NT2/D1 (cell line): ENCODE data around the gene RBMS2.

ENCODE experiments used
- DNase-seq: peaks from one replicate; pipeline ENCODE4 v3.0.0-alpha.2; 2011; ENCODE audit warnings: low read depth, low spot score
- H3K27me3 ChIP-seq: 2 replicates; pipeline ENCODE4 v1.6.0; 2011; ENCODE audit warnings: mild to moderate bottlenecking; ENCODE audit not compliant: insufficient read length, insufficient read depth
- H3K36me3 ChIP-seq: 2 replicates; pipeline ENCODE4 v1.6.1; 2011; ENCODE audit warnings: mild to moderate bottlenecking, low read length, mixed read lengths; ENCODE audit not compliant: insufficient read depth, insufficient read length
- H3K4me1 ChIP-seq: 2 replicates; pipeline ENCODE4 v1.5.1; 2011; ENCODE audit not compliant: insufficient read depth, insufficient read length
- H3K4me3 ChIP-seq: 2 replicates; pipeline ENCODE4 v1.5.1; 2011; ENCODE audit warnings: low read depth; ENCODE audit not compliant: insufficient read length
- H3K9ac ChIP-seq: 2 replicates; pipeline ENCODE4 v1.6.0; 2011; ENCODE audit warnings: low read depth; ENCODE audit not compliant: insufficient read length
- H3K9me3 ChIP-seq: 2 replicates; pipeline ENCODE4 v1.5.1; 2011; ENCODE audit warnings: mild to moderate bottlenecking, low read length; ENCODE audit not compliant: insufficient read depth
- SUZ12 ChIP-seq: IDR thresholded peaks from 2 replicates; pipeline ENCODE4 v1.6.1; 2011; ENCODE audit not compliant: insufficient read length, insufficient read depth; ENCODE audit errors: extremely low read depth
- YY1 ChIP-seq: IDR thresholded peaks from 2 replicates; pipeline ENCODE4 v1.6.1; 2011; ENCODE audit not compliant: insufficient read length, insufficient read depth
- ZNF274 ChIP-seq: IDR thresholded peaks from 2 replicates; pipeline ENCODE4 v1.6.1; 2011; ENCODE audit warnings: mild to moderate bottlenecking, low read depth, low read length

Gene RBMS2

DNA sequence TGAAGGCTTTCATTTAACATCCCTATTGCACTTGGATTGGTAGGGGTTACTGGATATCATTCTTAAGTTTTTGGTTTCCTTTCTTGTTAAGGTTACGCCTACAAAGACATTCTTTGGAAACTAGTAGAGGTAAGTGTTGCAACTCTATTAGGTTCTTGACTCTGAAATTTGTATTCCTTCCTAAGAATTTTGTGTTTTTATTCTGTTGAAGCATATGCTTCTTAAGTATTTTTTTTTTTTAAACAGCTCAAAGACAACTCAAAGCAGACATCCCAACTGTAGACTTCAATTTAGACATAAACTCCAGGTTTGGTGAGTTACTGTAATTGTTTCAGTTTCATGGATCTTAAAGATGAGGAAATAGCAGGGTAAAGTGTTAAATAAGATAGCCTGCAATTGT lies 1.1 kb upstream of the RBMS2 start:
- Histone ChIP-seq H3K4me3 (no peak overlapping the region), H3K27me3 (no peaks in the 10 kb centered on the region), H3K9me3 (no peaks in the 10 kb centered on the region), H3K4me1 (no peaks in the 10 kb centered on the region), H3K9ac (no peak overlapping the region), H3K36me3 (no peaks in the 10 kb centered on the region)
- DNase-seq: no peak
- TF ChIP-seq ZNF274 (no peak), SUZ12 (no peak), YY1 (no peak)

DNA sequence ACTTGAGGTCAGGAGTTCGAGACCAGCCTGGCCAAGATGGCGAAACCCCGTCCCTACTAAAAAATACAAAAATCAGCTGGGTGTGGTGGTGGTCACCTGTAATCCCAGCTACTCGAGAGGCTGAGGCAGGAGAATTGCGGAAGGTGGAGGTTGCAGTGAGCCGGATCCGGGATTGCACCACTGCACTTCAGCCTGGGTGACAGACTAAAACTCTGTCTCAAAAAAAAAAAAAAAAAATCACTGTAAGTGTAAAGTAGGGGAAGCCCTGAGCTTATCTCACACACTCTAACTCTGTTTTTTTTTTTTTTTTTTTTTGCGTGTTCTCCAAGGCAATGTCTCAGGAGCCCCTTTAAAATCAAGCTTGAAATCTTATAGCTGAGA lies 421 bp upstream of the RBMS2 start:
- no peaks in the 10 kb centered on the region for H3K4me1 ChIP-seq
- no peak for DNase-seq
- no peak overlapping the region for H3K4me3 ChIP-seq
- no peak overlapping the region for H3K9ac ChIP-seq
- H3K36me3 ChIP-seq: no peaks in the 10 kb centered on the region
- no peaks in the 10 kb centered on the region for H3K9me3 ChIP-seq
- TF ChIP-seq SUZ12: no peak
- no peak for TF ChIP-seq YY1
- TF ChIP-seq ZNF274: no peak
- H3K27me3 ChIP-seq: no peaks in the 10 kb centered on the region

DNA sequence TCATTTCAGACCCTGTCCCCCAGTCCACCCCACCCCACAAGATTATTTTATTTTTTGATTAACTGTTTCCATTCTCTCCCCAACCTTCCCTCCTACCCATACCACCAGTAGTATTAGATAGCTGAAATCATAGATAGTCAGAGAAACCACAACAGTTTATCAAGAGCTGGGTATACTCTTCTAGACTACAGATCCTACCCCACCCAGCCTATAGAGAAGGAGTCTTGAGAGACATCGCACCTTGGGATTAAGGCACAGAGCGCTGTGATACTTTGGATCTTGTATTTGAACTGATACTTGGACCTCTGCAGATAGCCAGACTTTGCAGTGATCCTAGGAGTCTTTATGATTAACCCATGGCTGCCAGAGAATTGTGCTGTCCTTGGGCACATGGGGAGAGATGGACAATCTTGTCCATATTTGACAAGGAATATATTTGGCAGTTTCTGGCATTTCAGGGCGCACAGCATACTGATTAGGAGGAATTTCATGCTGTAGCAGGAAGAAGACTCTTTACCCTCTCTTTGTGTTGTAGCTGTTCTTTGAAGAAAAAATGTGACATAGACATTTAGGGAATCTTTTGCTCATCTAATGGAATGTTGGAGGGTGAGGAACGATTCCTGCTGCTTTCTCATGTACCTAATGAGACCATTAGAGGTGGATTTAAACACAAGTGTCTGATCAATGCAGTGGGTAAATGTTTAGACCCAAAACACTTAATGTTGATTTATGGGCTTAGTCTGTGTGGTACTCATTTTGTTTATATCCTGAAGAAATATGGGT lies 982 bp downstream of the RBMS2 start:
- peak overlapping the region; percentile 78 for H3K9ac ChIP-seq
- DNase-seq: no peak
- peak overlapping the region; percentile 33 for H3K4me3 ChIP-seq
- no peaks in the 10 kb centered on the region for H3K27me3 ChIP-seq
- H3K4me1 ChIP-seq: no peaks in the 10 kb centered on the region
- H3K36me3 ChIP-seq: no peaks in the 10 kb centered on the region
- TF ChIP-seq YY1 (no peak), ZNF274 (no peak), SUZ12 (no peak)
- H3K9me3 ChIP-seq: no peaks in the 10 kb centered on the region

GRCh38 chr12:56528846-56529245 lies 7.2 kb downstream of the RBMS2 start:
- Histone ChIP-seq H3K4me1 (no peaks in the 10 kb centered on the region), H3K27me3 (no peaks in the 10 kb centered on the region), H3K9ac (no peak overlapping the region), H3K4me3 (no peak overlapping the region), H3K36me3 (peaks cover 17% of the 10 kb centered on the region), H3K9me3 (no peaks in the 10 kb centered on the region)
- no peak for DNase-seq
- TF ChIP-seq YY1 (no peak), SUZ12 (no peak), ZNF274 (no peak)

GRCh38 chr12:56529656-56530055 lies 8.0 kb downstream of the RBMS2 start:
- peaks cover 17% of the 10 kb centered on the region for H3K36me3 ChIP-seq
- no peak overlapping the region for H3K4me3 ChIP-seq
- H3K4me1 ChIP-seq: no peaks in the 10 kb centered on the region
- no peak for TF ChIP-seq YY1
- no peak for TF ChIP-seq ZNF274
- no peak for TF ChIP-seq SUZ12
- no peaks in the 10 kb centered on the region for H3K27me3 ChIP-seq
- DNase-seq: no peak
- no peak overlapping the region for H3K9ac ChIP-seq
- no peaks in the 10 kb centered on the region for H3K9me3 ChIP-seq

GRCh38 chr12:56530390-56531055 lies 8.9 kb downstream of the RBMS2 start:
- DNase-seq: no peak
- Histone ChIP-seq H3K27me3 (no peaks in the 10 kb centered on the region), H3K9me3 (no peaks in the 10 kb centered on the region), H3K4me1 (no peaks in the 10 kb centered on the region), H3K36me3 (peaks cover 17% of the 10 kb centered on the region), H3K9ac (no peak overlapping the region), H3K4me3 (no peak overlapping the region)
- TF ChIP-seq SUZ12 (no peak), ZNF274 (no peak), YY1 (no peak)

- Histone ChIP-seq H3K36me3 (peaks cover 8% of the 10 kb centered on the region), H3K4me1 (no peaks in the 10 kb centered on the region), H3K9me3 (no peaks in the 10 kb centered on the region), H3K9ac (no peak overlapping the region), H3K4me3 (no peak overlapping the region), H3K27me3 (no peaks in the 10 kb centered on the region)
- no peak for DNase-seq
- no peak for TF ChIP-seq SUZ12
Observed at GRCh38 chr12:56537546-56537945, 15.9 kb downstream of the RBMS2 start.
